Stimulated activated naive CD8-positive, alpha-beta T cell treated with anti-CD3 and anti-CD28 coated beads, Interleukin-15, Interleukin-2, amounts not matched to agents 100 U/mL and 50 U/mL, for 24 hours (primary cell): ENCODE measurements around the gene C14orf39.
"Not testable (repeated sequence)": the region's sequence is repeated elsewhere in the genome, so short reads cannot be mapped to it uniquely, and the experiment has no call there.

Experiments
- ATAC-seq: fragments of 150-1000 bp; cut with Tn5 transposase; one replicate; pipeline ENCODE4 v1.10.0; 2021
- DNase-seq: peaks from one replicate; pipeline ENCODE4 v3.0.0; 2021

The C14orf39 gene

DNA sequence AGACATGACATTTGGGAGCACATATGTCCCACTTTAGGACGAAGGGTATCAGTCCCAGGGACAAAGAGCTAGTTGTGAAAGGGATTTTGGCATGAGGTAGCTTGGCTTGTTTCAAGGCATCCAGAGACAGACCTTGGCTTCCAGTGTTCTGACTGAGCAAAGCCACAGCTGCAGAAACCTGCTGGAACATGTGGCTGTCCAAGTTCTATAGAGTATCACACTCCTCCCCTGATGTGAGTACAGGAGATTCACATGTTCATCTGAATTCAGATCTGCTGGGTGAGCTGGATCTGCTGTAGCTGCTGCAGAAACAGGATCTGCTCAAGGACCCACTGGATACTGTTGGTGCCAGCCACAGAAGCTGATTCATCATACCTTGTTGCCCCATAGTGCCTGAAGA is 10.1 kb upstream of the C14orf39 start:
- DNase-seq = no peak
- no peak for ATAC-seq

- no peak for DNase-seq
- ATAC-seq = no peak
Observed at GRCh38 chr14:60490270-60490669, 4.4 kb upstream of the C14orf39 start.

GRCh38 chr14:60488175-60488574 is 2.3 kb upstream of the C14orf39 start:
- ATAC-seq = no peak
- no peak for DNase-seq

DNA sequence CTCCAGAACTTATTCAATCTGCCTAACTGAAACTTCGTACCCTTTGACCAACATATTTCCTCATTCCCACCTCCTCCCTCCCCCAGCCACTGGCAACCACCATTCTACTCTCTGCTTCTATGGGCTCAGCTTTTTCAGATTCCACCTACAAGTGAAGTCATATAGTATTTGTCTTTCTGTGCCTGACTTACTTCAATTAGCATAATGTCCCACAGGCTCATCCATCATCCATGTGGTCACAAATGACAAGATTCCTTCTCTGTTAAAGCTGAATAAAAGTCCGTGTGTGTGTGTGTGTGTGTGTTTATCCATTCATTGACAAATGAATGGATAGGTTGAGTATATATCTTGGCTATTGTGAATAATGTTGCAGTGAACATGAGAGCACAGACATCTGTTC is 1.3 kb upstream of the C14orf39 start:
- no peak for ATAC-seq

DNA sequence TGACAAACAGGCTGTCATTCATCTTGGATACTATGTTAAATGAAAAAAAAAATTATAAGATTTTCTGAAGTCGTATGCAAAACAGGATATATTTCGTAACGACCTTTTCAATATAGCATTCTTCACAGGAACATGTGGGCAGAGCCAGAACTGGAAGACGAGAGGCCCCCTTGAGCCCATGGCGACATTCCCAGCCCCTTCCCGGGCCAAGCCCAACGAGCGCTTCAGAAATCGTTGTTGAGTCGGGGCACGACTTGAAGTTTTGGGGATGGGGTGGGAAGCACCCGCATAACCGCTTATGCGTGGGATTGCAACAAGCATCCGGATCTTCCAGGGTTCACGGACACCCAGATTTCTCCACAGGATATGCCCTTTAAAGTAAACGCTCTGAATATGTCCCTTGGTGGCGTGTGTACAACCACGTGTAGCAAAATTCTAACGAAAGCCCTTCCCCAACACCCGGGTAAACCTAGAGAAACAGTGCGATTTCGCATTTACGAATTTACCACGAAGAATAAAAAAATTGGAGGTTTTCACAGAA is 736 bp downstream of the C14orf39 start:
- ATAC-seq = no peak
- no peak for DNase-seq

More for the DNA sequence above, 1.3 kb upstream of the C14orf39 start:
- no peak for DNase-seq

DNA sequence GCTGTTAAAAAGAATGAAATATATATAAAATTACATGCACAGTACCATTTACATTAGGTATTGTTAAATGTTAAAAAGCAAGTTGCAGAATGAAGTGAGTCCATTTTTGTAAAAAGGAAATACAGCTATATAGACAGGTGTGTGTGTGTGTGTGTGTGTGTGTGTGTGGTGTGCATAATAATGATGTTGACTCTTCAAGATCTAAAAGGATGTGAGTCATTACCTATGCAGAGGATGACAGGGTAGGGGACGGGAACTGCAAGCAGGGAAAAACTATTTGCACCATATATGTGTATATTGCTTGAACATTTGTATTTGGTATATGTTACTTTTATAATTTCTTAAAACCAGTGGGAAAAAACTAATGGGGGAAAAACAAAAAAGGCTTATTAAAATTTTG is 3.1 kb downstream of the C14orf39 start:
- ATAC-seq = no peak
- no peak for DNase-seq

- DNase-seq, ATAC-seq: not testable (repeated sequence)
Observed at GRCh38 chr14:60480248-60480647, 5.6 kb downstream of the C14orf39 start.

DNA sequence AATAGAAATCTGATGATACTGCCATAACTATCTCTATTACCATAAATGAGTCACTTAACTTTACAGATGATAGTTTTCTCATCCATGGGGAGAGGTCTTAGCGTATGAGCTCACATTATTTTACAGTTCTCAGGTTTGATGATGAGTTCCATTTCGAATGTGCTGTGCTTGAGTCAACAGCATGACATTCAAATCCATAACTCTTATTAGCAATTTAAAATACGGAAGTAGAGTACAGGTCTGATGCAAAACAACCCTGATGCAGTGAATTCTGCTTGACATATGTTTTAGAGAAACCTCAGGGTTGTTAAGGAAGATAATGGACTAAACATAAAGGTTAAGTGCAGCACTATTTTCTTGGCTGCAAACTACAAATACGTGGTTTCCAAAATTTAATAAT is 30.0 kb downstream of the C14orf39 start:
- no peak for DNase-seq
- no peak for ATAC-seq

DNA sequence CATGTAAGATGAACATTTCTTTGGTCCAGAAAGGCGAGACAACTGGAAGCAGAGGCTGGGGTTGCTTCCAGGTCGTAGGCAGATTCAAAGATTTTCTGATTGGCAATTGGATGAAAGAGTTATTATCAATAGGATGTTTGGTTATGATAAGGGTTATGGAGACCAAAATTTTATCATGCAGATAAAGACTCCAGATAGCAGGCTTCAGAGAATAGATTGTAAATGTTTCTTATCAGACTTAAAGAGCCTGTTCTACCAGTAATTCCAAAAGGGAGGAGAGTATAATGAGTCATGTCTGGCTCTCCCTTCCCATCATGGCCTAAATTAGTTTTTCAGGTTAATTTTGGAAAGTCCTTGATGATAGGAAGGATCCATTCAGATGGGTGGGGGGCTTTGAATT is 55.6 kb downstream of the C14orf39 start:
- no peak for ATAC-seq
- DNase-seq = no peak

GRCh38 chr14:60420050-60420449 is 65.8 kb downstream of the C14orf39 start:
- no peak for ATAC-seq
- no peak for DNase-seq

DNA sequence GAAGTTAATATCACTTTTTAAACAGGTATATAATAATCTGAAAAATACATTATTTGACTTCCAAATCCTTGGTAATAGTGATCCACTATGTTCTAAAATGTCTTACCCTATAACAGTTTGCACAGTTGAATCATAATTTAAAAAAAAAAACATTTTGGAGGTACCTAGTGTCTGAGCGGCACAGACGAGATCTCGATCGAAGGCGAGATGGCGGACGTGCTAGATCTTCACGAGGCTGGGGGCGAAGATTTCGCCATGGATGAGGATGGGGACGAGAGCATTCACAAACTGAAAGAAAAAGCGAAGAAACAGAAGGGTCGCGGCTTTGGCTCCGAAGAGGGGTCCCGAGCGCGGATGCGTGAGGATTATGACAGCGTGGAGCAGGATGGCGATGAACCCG is 88.3 kb downstream of the C14orf39 start:
- not testable (repeated sequence) for DNase-seq, ATAC-seq

DNA sequence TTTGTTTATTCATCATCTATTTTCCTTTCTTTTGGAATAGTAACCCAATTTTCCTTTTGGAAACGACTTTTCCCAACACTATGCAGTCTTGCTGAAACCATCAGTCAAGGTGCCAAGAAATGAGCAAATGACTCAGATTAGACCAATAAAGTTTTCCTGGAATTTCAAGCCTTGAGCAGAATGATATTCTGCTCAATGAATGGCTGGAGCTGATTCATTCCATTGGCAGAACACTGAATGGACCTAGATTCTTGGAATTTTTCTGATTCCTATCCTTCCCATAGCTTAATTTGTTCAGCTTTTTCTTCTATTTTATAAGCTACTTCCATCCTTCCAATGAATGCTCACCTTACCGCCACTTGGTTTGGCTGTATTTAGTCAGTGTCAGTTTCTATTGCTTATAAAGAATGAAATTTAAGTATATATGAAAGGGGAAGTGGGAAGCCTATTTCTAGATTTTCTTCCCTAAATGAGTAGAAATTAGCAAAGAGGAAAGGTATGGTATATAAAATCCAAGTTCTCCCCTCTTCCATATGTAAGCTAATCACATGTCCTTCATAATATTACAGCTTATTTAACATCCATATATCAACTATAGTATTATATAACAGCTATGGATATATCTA is 89.0 kb downstream of the C14orf39 start:
- ATAC-seq = no peak
- no peak for DNase-seq
